Glutamatergic neuron (in vitro differentiated cells): Measurements from ENCODE around the gene DDX42. TPM values are rescaled to one million over a fixed set of nuclear protein-coding genes. Genes with fewer than 3 reads are reported as not detected.

Experiments
- DNase-seq: peaks from one replicate; pipeline ENCODE4 v3.0.0; 2022
- H3K27ac Mint-ChIP-seq: one replicate; pipeline ENCODE4 v1.8.0; 2020; ENCODE audit warnings: mild to moderate bottlenecking, mixed read lengths, inconsistent platforms; ENCODE audit not compliant: unreplicated experiment
- H3K27me3 Mint-ChIP-seq: one replicate; pipeline ENCODE4 v1.8.0; 2020; ENCODE audit warnings: mild to moderate bottlenecking, moderate library complexity, mixed read lengths, inconsistent platforms; ENCODE audit not compliant: unreplicated experiment
- H3K36me3 Mint-ChIP-seq: one replicate; pipeline ENCODE4 v1.8.0; 2020; ENCODE audit warnings: mild to moderate bottlenecking, mixed read lengths, inconsistent platforms; ENCODE audit not compliant: unreplicated experiment
- H3K4me1 Mint-ChIP-seq: one replicate; pipeline ENCODE4 v1.8.0; 2020; ENCODE audit warnings: mild to moderate bottlenecking, low read depth, mixed read lengths, inconsistent platforms; ENCODE audit not compliant: unreplicated experiment
- H3K4me3 Mint-ChIP-seq: one replicate; pipeline ENCODE4 v1.8.0; 2020; ENCODE audit warnings: mild to moderate bottlenecking, mixed read lengths, inconsistent platforms; ENCODE audit not compliant: unreplicated experiment
- H3K9me3 Mint-ChIP-seq: one replicate; pipeline ENCODE4 v1.8.0; 2020; ENCODE audit warnings: mild to moderate bottlenecking, moderate library complexity, mixed read lengths, inconsistent platforms; ENCODE audit not compliant: unreplicated experiment
- CTCF ChIP-seq: fragments of 200-600 bp; sonication (generic); IDR thresholded peaks from one replicate; pipeline ENCODE4 v1.5.0; 2021; ENCODE audit not compliant: partially characterized antibody, unreplicated experiment
- long read RNA-seq: library from polyadenylated mRNA; unstranded; transcript quantifications from one replicate; pipeline ENCODE4 v2.0.0, GENCODE V29; 2020; ENCODE audit not compliant: unreplicated experiment
- total RNA-seq: library from RNA; stranded (reverse); fragmentation: NEBNext Ultra II Directional; extraction: Animal tissue kit (Norgen Biotek cat#: 25700); gene quantifications from one replicate; pipeline ENCODE4 v1.2.1, GENCODE V29; 2021; ENCODE audit not compliant: unreplicated experiment

DDX42 gene
- total RNA-seq = 181 TPM
- long read RNA-seq, partial matches to known transcripts = 1 of 5 reads
- long read RNA-seq, other reads (novel, unspliced or antisense) = 0 of 5 reads

GRCh38 chr17:63774141-63774968 lies at the start of gene DDX42:
Gene DDX42 (plus strand): TSS chr17:63774170. CDS start chr17:63787050, 12,880 bp downstream.
- Mint-ChIP-seq H3K4me1 (peaks cover 18% of the 10 kb centered on the region), H3K36me3 (no peaks in the 10 kb centered on the region), H3K4me3 (peak within 1 kb of the TSS; percentile 98), H3K9me3 (peaks cover 10% of the 10 kb centered on the region), H3K27ac (peak within 1 kb of the TSS; percentile 99), H3K27me3 (peaks cover 13% of the 10 kb centered on the region)
- TF ChIP-seq CTCF = no peak
- DNase-seq = peak; percentile 92

GRCh38 chr17:63735691-63736090 lies 38.3 kb upstream of the DDX42 start:
- Mint-ChIP-seq H3K4me3 (no peak overlapping the region), H3K4me1 (peaks cover 3% of the 10 kb centered on the region), H3K27me3 (no peaks in the 10 kb centered on the region), H3K27ac (no peak overlapping the region), H3K9me3 (no peaks in the 10 kb centered on the region), H3K36me3 (no peaks in the 10 kb centered on the region)
- no peak for TF ChIP-seq CTCF
- no peak for DNase-seq

GRCh38 chr17:63740464-63741142 lies 33.4 kb upstream of the DDX42 start:
- no peaks in the 10 kb centered on the region for H3K36me3 Mint-ChIP-seq
- peak overlapping the region; percentile 97 for H3K27ac Mint-ChIP-seq
- peaks cover 3% of the 10 kb centered on the region for H3K4me1 Mint-ChIP-seq
- peaks cover 4% of the 10 kb centered on the region for H3K9me3 Mint-ChIP-seq
- H3K27me3 Mint-ChIP-seq = peaks cover 4% of the 10 kb centered on the region
- H3K4me3 Mint-ChIP-seq = peak overlapping the region; percentile 94
- DNase-seq = no peak
- no peak for TF ChIP-seq CTCF

- Mint-ChIP-seq H3K27ac (peak overlapping the region; percentile 97), H3K4me1 (peaks cover 3% of the 10 kb centered on the region), H3K27me3 (peaks cover 4% of the 10 kb centered on the region), H3K36me3 (no peaks in the 10 kb centered on the region), H3K9me3 (peaks cover 4% of the 10 kb centered on the region), H3K4me3 (peak overlapping the region; percentile 94)
- DNase-seq = no peak
- TF ChIP-seq CTCF = no peak
These were observed 32.9 kb upstream of the DDX42 start for GRCh38 chr17:63741143-63741407.
